Uterine smooth muscle cell (primary cell): ENCODE results near the gene TBC1D3H. TPM values are rescaled to one million over a fixed set of nuclear protein-coding genes. Genes with fewer than 3 reads are reported as not detected.

Experiments used
- total RNA-seq: library from RNA; depleted of rRNA; stranded (reverse); fragments of >200 nt; gene quantifications from 2 replicates; pipeline ENCODE4 v1.2.3, GENCODE V29; 2014

TBC1D3H gene
- total RNA-seq, result not detected in 2 replicates

DNA sequence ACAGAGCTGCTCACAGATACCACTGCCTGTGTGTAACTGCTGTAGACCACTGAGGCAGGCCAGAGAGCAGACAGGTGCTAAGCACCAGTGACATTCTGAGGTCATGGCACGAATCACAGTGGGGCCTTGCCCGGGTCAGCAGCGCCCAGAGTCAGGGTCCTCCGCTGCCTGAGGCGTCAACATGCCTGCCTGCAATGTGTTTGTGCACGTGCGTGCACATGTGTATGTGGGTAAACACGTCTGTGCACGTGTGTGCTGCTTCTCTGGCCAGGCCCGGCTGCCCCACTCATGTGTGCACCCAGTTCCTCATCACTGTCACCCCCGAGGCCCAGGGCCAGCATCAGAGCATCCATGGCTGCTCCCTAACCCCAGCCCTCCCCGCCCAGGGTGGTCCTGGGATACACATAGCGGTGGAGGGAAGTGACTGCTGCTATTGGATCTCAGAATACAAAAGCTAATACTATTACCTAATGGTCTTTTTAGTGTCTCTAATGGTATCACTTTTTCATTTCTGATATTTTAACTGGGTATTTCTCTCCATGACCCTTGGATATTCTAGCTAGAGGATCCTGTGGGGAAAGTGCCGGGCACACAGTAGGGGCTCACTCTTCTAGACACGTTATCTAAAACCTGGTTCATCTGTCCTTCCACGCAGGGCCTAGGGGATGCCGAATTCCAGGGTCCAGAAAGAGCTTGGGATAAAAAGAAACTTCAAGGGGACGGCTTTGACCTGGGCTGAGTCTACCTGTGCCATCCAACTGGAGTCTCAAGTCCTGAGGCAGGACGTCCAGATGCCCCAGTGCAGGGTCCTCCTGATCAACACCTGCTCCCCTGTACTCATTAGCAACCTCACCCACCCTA, at the start of gene TBC1D3H:
TSS of gene TBC1D3H (minus strand) at position 51 of the 861 bp plus-strand sequence. CDS start 1,540 bp downstream, outside the sequence.

Other genes starting within 250 kb of the TBC1D3H start
- gene TBC1D3B, start 211.8 kb downstream of the TBC1D3H start, total RNA-seq, result 0.77 and 2.5 TPM in 2 replicates
- gene CCL3L1, start 191.7 kb downstream of the TBC1D3H start, total RNA-seq, result not detected in 2 replicates
- not detected in 2 replicates for gene CCL4L2, start 177.4 kb downstream of the TBC1D3H start, total RNA-seq
- 0.33 TPM in 1 of 2 replicates, not detected in the other for gene TBC1D3I, start 123.9 kb downstream of the TBC1D3H start, total RNA-seq
- not detected in 2 replicates for gene TBC1D3G, start 64.6 kb downstream of the TBC1D3H start, total RNA-seq
- 22.2 and 23.5 TPM in 2 replicates for gene ZNHIT3, start 98.2 kb upstream of the TBC1D3H start, total RNA-seq
- 52.2 and 82.6 TPM in 2 replicates for gene MYO19, start 146.4 kb upstream of the TBC1D3H start, total RNA-seq
- gene PIGW, start 146.6 kb upstream of the TBC1D3H start, total RNA-seq, result 4.6 and 14.1 TPM in 2 replicates
- 82.5 and 85.2 TPM in 2 replicates for gene GGNBP2, start 156.5 kb upstream of the TBC1D3H start, total RNA-seq
- 10.1 and 10.5 TPM in 2 replicates for gene DHRS11, start 203.4 kb upstream of the TBC1D3H start, total RNA-seq
- 6.5 and 8.0 TPM in 2 replicates for gene MRM1, start 213.1 kb upstream of the TBC1D3H start, total RNA-seq